HepG2 (cell line): ENCODE results near the gene TRUB1. TPM values are rescaled to one million over a fixed set of nuclear protein-coding genes. Genes with fewer than 3 reads are reported as not detected.

Experiments used
- ATAC-seq: fragments of 200-7000 bp; cut with Tn5 transposase; 3 replicates; pipeline ENCODE4 v1.9.1; 2020; ENCODE audit warnings: mild to moderate bottlenecking, moderate library complexity
- BruUV-seq: library from RNA; stranded (reverse); fragments of 400-500 nt; replicated peaks from 2 replicates; lab custom pipeline; 2021; lab: Mats Ljungman, UMichigan
- CTCF ChIA-PET: fragments of 300-600 bp; formaldehyde crosslinking; extraction: SDS; loops from one replicate; lab custom pipeline; 2021; ENCODE audit warnings: low total read pairs, inconsistent platforms, low intra/inter-chr PET ratio; lab: Yijun Ruan, JAX
- POLR2A ChIA-PET: fragments of 350-600 bp; sonication (Branson Sonifier 250); formaldehyde crosslinking; loops from one replicate; lab custom pipeline; 2020; ENCODE audit warnings: antibody characterized with exemption, inconsistent platforms; lab: Yijun Ruan, JAX
- DNase-seq: peaks from one replicate; pipeline ENCODE4 v3.0.0-alpha.2; 2015; ENCODE audit warnings: low spot score
- FAIRE-seq: peaks from 3 replicates; lab custom pipeline; 2011; peaks lifted over from hg19 to GRCh38; lab: Jason Lieb, UNC
- H2AFZ ChIP-seq: one replicate; pipeline ENCODE4 v1.6.1; 2011; ENCODE audit warnings: low read length, inconsistent platforms
- H3K27ac ChIP-seq: fragments of 300-600 bp; 3 replicates; pipeline ENCODE4 v1.8.0; 2011; ENCODE audit warnings: mixed run types, mild to moderate bottlenecking, mixed read lengths, low read length, inconsistent platforms; ENCODE audit not compliant: insufficient read depth; ENCODE audit errors: extremely low read length
- H3K27me3 ChIP-seq, 2 experiments: fragments of 200-600 bp in 1 of 2; 2 replicates in 1 of 2; 3 replicates in 1 of 2; pipeline versions ENCODE4 v1.6.0 to v1.8.0; 2011; ENCODE audit warnings: low read length in 2 of 2, mild to moderate bottlenecking in 2 of 2, moderate library complexity in 2 of 2, inconsistent platforms in 1 of 2; ENCODE audit not compliant: insufficient read depth in 2 of 2, control insufficient read depth in 1 of 2
- H3K36me3 ChIP-seq, 2 experiments: fragments of 200-600 bp in 1 of 2; replicated peaks in 1 of 2; 2 replicates in 1 of 2; 3 replicates in 1 of 2; pipeline versions ENCODE4 v1.5.1 to v1.8.0; 2011; ENCODE audit warnings: low read length in 2 of 2, inconsistent platforms in 1 of 2; ENCODE audit not compliant: insufficient read depth in 2 of 2, control insufficient read depth in 1 of 2
- H3K4me1 ChIP-seq: 2 replicates; pipeline ENCODE4 v1.5.1; 2012; ENCODE audit warnings: low read length, inconsistent platforms; ENCODE audit not compliant: insufficient read depth
- H3K4me2 ChIP-seq: 2 replicates; pipeline ENCODE4 v1.6.0; 2011; ENCODE audit warnings: low read depth, low read length, inconsistent platforms
- H3K4me3 ChIP-seq, 3 experiments: fragments of 200-600 bp in 1 of 3; sonication (generic), shearing (Covaris generic) in 1 of 3; replicated peaks in 1 of 3; 2 replicates each; pipeline ENCODE4 v1.5.1; 2011 to 2016; ENCODE audit warnings: low read length in 3 of 3, inconsistent platforms in 2 of 3, low read depth in 2 of 3, mild to moderate bottlenecking in 2 of 3, control low read depth in 1 of 3, mixed read lengths in 1 of 3; ENCODE audit not compliant: insufficient read depth in 1 of 3
- H3K79me2 ChIP-seq: one replicate; pipeline ENCODE4 v1.6.1; 2011; ENCODE audit warnings: low read length, inconsistent platforms; ENCODE audit not compliant: insufficient read depth
- H3K9ac ChIP-seq: 2 replicates; pipeline ENCODE4 v1.6.0; 2011; ENCODE audit warnings: mild to moderate bottlenecking, low read depth, low read length, inconsistent platforms; ENCODE audit not compliant: insufficient read depth
- H3K9me3 ChIP-seq: 2 replicates; pipeline ENCODE4 v1.5.1; 2012; ENCODE audit warnings: mild to moderate bottlenecking, low read length
- H4K20me1 ChIP-seq: 2 replicates; pipeline ENCODE4 v1.6.0; 2011; ENCODE audit warnings: inconsistent platforms, mild to moderate bottlenecking, low read length, moderate library complexity; ENCODE audit not compliant: insufficient read depth
- ELF4 ChIP-seq: sonication (generic); formaldehyde crosslinking; IDR thresholded peaks from 2 replicates; pipeline ENCODE4 v1.5.0; 2020; ENCODE audit warnings: missing genetic modification reagents, mild to moderate bottlenecking, moderate library complexity, borderline replicate concordance
- MYNN ChIP-seq: sonication (generic); formaldehyde crosslinking; IDR thresholded peaks from 2 replicates; pipeline ENCODE4 v1.4.0; 2020; ENCODE audit warnings: mild to moderate bottlenecking, low read depth, missing genetic modification reagents
- RFX5 ChIP-seq: IDR thresholded peaks from 2 replicates; pipeline ENCODE4 v1.6.1; 2011; ENCODE audit warnings: low read depth, low read length, improper control_type of control experiment
- WGBS: methylation state at CpG from one replicate; pipeline ENCODE4 v1.1.6; 2017; ENCODE audit warnings: low lambda C conversion rate; 5-methylcytosine and 5-hydroxymethylcytosine counted together
- in situ Hi-C: cut with HindIII; loops from 2 replicates; pipeline ENCODE4 v1.10.0; 2017; ENCODE audit warnings: low pct_unique_long_range_greater_than_20kb; ENCODE audit not compliant: extremely low pct_ligation_motif_present
- intact Hi-C: fragments of 100-400 bp; cut with micrococcal nuclease; formaldehyde crosslinking; loops from one replicate; pipeline ENCODE4 v1.10.0; 2022; ENCODE audit not compliant: unreplicated experiment
- polyA plus RNA-seq, 8 experiments: library from polyadenylated mRNA; depleted of rRNA in 3 of 8; stranded (reverse) in 7 of 8; unstranded in 1 of 8; fragments of >200 nt; fragmentation: Illumina TruSeq in 4 of 8; extraction: Trizol in 4 of 8; gene quantifications; 2 replicates each; pipeline versions ENCODE4 v1.2.1 to v1.2.3, GENCODE V29; 2011 to 2016; ENCODE audit warnings: low read depth in 4 of 8, missing spikeins in 1 of 8, mixed read lengths in 1 of 8; ENCODE audit not compliant: insufficient read depth in 1 of 8
- total RNA-seq, 5 experiments: library from RNA; depleted of rRNA; stranded (reverse); fragments of >200 nt; fragmentation: Illumina TruSeq; extraction: Trizol; gene quantifications; 2 replicates each; pipeline ENCODE4 v1.2.3, GENCODE V29; 2016; ENCODE audit warnings: low read depth in 1 of 5
- TF ChIP-seq, protein P1 (sequence below), 2 experiments: sonication (generic) in 1 of 2; formaldehyde crosslinking in 1 of 2; IDR thresholded peaks; 2 replicates each; pipeline versions ENCODE4 v1.4.0 to v1.6.1; 2018 to 2020; ENCODE audit warnings: missing genetic modification reagents in 2 of 2, borderline replicate concordance in 1 of 2, low read depth in 1 of 2, mild to moderate bottlenecking in 1 of 2, missing biosample characterization in 1 of 2
- TF ChIP-seq, protein P2 (sequence below): sonication (generic); formaldehyde crosslinking; IDR thresholded peaks from 2 replicates; pipeline ENCODE4 v1.5.0; 2020; ENCODE audit warnings: mild to moderate bottlenecking, missing genetic modification reagents, moderate library complexity

Gene TRUB1
- total and polyA plus RNA-seq, 2 of the 13 experiments (the other 11 are each of a cell fraction or from before 2014, with no cell fraction given), result 10.6 to 38.9 TPM

DNA sequence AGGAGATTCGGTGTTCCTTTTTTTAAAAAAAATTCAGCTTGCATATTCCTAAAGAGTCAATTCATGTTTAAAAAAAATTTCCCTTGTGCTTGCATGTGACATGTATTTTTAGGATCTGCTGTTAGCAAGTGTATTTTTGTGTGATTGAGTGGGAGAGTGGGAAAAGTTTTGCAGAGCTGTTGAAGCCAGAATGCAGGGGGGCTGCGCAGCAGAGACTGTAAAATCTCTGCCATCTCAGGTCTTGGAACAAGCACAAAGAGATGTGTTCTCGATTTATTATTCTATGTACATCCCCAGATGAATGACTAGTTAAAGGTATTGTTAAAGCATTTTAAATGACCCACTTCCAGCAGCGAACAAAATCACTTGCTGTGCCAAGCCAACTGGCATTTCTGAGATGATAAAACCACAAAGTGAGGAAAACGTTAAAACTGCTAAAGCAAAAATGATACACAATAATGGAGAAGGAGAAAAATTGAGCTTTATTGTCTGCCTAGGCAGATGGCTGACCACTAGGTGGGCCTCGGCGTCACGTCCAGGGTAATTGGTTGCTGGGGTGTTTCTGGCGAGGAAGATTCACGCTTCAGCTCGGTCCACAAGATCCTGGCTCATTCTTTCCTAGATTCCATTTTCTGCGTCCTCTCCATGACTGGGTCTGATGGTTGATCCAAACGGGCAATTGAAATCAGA, 88.2 kb downstream of the TRUB1 start:
- peaks cover 20% of the 10 kb centered on the region for H3K4me1 ChIP-seq
- H3K9ac ChIP-seq, result no peak overlapping the region
- no TSS peak for BruUV-seq
- no peak overlapping the region for H3K27ac ChIP-seq
- ChIA-PET POLR2A (interaction anchor here (1.1 kb wide), 1 partner anchor 89 kb away, joined by 3 read pairs; the partner anchor contains the start of gene TRUB1), CTCF (no interaction called here)
- no peaks in the 10 kb centered on the region for H3K79me2 ChIP-seq
- intact Hi-C loops (loop anchor here (5.0 kb wide), 1 partner anchor 66 kb away; the partner anchor contains the start of gene ATRNL1), in situ Hi-C loops (no loop called here)
- TF ChIP-seq, protein P1, sequence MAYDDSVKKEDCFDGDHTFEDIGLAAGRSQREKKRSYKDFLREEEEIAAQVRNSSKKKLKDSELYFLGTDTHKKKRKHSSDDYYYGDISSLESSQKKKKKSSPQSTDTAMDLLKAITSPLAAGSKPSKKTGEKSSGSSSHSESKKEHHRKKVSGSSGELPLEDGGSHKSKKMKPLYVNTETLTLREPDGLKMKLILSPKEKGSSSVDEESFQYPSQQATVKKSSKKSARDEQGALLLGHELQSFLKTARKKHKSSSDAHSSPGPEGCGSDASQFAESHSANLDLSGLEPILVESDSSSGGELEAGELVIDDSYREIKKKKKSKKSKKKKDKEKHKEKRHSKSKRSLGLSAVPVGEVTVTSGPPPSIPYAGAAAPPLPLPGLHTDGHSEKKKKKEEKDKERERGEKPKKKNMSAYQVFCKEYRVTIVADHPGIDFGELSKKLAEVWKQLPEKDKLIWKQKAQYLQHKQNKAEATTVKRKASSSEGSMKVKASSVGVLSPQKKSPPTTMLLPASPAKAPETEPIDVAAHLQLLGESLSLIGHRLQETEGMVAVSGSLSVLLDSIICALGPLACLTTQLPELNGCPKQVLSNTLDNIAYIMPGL (CRISPR knock-in tag; IDR thresholded peaks at IDR 0.05; ENCODE audit: borderline replicate concordance in 1 of 2, low read depth in 1 of 2), result no peak
- TF ChIP-seq MYNN, result no peak
- TF ChIP-seq, protein P2, sequence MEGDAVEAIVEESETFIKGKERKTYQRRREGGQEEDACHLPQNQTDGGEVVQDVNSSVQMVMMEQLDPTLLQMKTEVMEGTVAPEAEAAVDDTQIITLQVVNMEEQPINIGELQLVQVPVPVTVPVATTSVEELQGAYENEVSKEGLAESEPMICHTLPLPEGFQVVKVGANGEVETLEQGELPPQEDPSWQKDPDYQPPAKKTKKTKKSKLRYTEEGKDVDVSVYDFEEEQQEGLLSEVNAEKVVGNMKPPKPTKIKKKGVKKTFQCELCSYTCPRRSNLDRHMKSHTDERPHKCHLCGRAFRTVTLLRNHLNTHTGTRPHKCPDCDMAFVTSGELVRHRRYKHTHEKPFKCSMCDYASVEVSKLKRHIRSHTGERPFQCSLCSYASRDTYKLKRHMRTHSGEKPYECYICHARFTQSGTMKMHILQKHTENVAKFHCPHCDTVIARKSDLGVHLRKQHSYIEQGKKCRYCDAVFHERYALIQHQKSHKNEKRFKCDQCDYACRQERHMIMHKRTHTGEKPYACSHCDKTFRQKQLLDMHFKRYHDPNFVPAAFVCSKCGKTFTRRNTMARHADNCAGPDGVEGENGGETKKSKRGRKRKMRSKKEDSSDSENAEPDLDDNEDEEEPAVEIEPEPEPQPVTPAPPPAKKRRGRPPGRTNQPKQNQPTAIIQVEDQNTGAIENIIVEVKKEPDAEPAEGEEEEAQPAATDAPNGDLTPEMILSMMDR (CRISPR knock-in tag), result 0 out of 2 replicates have a peak, but pooled peaks have one; percentile 16
- peak; percentile 95 for TF ChIP-seq RFX5
- TF ChIP-seq ELF4 (CRISPR knock-in tag), result no peak
- ATAC-seq, result peak; percentile 53
- H2AFZ ChIP-seq, result no peak overlapping the region
- no peak for DNase-seq
- no peak for FAIRE-seq
- H3K36me3 ChIP-seq, result no peaks in the 10 kb centered on the region
- WGBS, result 24% methylated on average over 13 of the region's 13 CpGs
- H4K20me1 ChIP-seq, result no peaks in the 10 kb centered on the region
- no peaks in the 10 kb centered on the region for H3K9me3 ChIP-seq
- H3K4me3 ChIP-seq, result no peak overlapping the region
- no peak overlapping the region for H3K4me2 ChIP-seq
- no peaks in the 10 kb centered on the region; a peak in 1 of 5 replicates for H3K27me3 ChIP-seq
